Measurements from ENCODE around the gene GAL3ST2.

The GAL3ST2 gene

GRCh38 chr2:241834527-241835210 is 58.0 kb downstream of the GAL3ST2 start:
- Histone ChIP-seq H3K4me3 (replicated peaks; ENCODE audit: low read depth, low read length) (no peak overlapping the region), H3K27me3 (replicated peaks; ENCODE audit: control insufficient read depth, insufficient read depth, low read length) (no peaks in the 10 kb centered on the region), H3K36me3 (ENCODE audit: control insufficient read depth, insufficient read depth, low read length) (no peaks in the 10 kb centered on the region)
- TF ChIP-seq CTCF (IDR thresholded peaks at IDR 0.05; ENCODE audit: insufficient read depth, low read length, poor library complexity, severe bottlenecking): no peak
- no peak for DNase-seq (ENCODE audit: extremely low read depth, insufficient read length)

DNA sequence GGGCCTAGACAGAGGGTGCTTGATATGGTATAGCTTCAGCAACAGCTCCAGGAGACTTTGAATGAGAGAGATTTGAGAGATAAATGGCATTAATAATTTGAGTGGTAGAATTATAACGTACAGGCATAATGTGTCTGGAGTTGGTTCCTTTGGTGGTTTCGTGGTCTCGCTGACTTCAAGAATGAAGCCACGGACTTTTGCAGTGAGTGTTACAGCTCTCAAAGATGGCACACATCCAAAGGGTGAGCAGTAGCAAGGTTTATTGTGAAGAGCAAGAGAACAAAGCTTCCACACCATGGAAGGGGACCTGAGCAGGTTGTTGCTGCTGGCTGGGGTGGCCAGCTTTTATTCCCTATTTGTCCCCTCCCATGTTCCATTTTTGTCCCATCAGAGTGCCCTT is 59.0 kb downstream of the GAL3ST2 start:
- Histone ChIP-seq H3K4me3 (replicated peaks; ENCODE audit: low read depth, low read length) (no peak overlapping the region), H3K27me3 (replicated peaks; ENCODE audit: control insufficient read depth, insufficient read depth, low read length) (no peaks in the 10 kb centered on the region), H3K36me3 (ENCODE audit: control insufficient read depth, insufficient read depth, low read length) (no peaks in the 10 kb centered on the region)
- no peak for TF ChIP-seq CTCF (IDR thresholded peaks at IDR 0.05; ENCODE audit: insufficient read depth, low read length, poor library complexity, severe bottlenecking)
- DNase-seq (ENCODE audit: extremely low read depth, insufficient read length): no peak

DNA sequence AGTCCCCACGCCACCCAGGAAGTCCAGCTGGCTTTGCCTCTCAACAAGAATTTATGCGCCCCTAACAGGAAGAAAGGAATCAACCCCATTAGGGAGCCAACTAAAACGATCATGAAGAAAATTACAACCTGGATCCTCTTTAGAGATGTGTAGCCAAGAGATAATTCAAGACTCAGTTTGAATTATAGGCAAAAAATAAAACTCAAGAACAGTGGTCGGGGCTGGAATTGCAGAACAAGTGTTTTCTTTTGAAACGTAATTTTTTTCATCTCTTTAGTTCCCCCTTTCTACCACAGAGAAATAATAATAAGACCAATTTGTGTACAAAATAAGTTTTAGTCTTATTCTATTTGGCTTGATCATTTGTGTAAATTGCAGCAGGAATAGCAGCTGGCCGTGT is 59.7 kb downstream of the GAL3ST2 start:
- H3K27me3 ChIP-seq (replicated peaks; ENCODE audit: control insufficient read depth, insufficient read depth, low read length): no peaks in the 10 kb centered on the region
- no peak for TF ChIP-seq CTCF (IDR thresholded peaks at IDR 0.05; ENCODE audit: insufficient read depth, low read length, poor library complexity, severe bottlenecking)
- H3K36me3 ChIP-seq (ENCODE audit: control insufficient read depth, insufficient read depth, low read length): no peaks in the 10 kb centered on the region
- DNase-seq (ENCODE audit: extremely low read depth, insufficient read length): no peak
- no peak overlapping the region for H3K4me3 ChIP-seq (replicated peaks; ENCODE audit: low read depth, low read length)

- Histone ChIP-seq H3K27me3 (replicated peaks; ENCODE audit: control insufficient read depth, insufficient read depth, low read length) (no peaks in the 10 kb centered on the region), H3K4me3 (replicated peaks; ENCODE audit: low read depth, low read length) (no peak overlapping the region), H3K36me3 (ENCODE audit: control insufficient read depth, insufficient read depth, low read length) (no peaks in the 10 kb centered on the region)
- TF ChIP-seq CTCF (IDR thresholded peaks at IDR 0.05; ENCODE audit: insufficient read depth, low read length, poor library complexity, severe bottlenecking): no peak
- DNase-seq (ENCODE audit: extremely low read depth, insufficient read length): no peak
These were observed 60.8 kb downstream of the GAL3ST2 start for GRCh38 chr2:241837197-241837965.

DNA sequence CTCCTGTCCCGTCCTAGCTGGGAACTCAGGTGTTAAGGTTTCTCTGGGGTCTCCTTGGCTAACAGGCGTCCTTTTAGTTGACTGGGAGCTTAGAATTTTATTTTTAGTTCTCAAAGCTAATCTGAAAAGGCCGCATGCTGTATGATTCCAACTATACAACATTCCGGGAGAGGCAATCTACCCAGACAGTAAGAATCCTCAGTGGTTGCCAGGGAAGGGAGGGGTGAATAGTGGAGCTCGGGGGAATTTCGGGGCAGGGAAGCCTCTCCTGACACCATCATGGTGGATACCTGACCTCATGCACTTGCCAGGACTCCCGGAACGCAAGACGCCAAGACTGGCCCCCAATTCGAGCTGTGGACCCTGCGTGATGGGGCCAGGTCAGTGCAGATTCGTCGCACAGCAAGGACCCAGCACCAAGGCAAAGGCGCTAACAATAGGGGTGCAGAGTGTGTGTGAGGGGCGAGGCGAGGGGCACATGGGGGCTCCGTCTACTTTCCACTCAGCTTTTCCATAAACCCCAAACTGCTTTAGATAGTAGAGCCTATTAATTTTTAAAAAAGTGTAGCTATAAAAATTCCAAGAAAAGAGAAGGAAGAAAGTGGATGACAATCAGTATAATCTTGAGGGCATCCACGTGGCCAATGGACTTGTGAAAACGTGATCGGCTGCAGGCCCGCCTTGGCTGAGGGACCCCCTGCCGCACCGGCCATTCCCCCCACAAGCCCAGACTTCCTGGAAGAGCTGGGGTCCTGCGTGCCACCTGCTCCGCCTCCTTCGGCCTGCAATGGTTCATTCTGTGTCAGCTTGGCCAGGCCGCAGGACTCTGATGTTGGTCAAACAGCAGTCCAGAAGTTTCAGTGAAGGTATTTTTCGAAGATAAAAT is 64.8 kb downstream of the GAL3ST2 start:
- Histone ChIP-seq H3K36me3 (ENCODE audit: control insufficient read depth, insufficient read depth, low read length) (no peaks in the 10 kb centered on the region), H3K4me3 (replicated peaks; ENCODE audit: low read depth, low read length) (no peak overlapping the region), H3K27me3 (replicated peaks; ENCODE audit: control insufficient read depth, insufficient read depth, low read length) (no peaks in the 10 kb centered on the region)
- DNase-seq (ENCODE audit: extremely low read depth, insufficient read length): no peak
- no peak for TF ChIP-seq CTCF (IDR thresholded peaks at IDR 0.05; ENCODE audit: insufficient read depth, low read length, poor library complexity, severe bottlenecking)
